Adrenal gland (tissue), 5 donors: ENCODE measurements around the gene CAMK2A.

Experiments
- CTCF ChIP-seq, 6 experiments: fragments of 450-650 bp in 4 of 6; fragments of 200-600 bp in 2 of 6; sonication (generic) in 1 of 6; IDR thresholded peaks; 1 replicate in 5 of 6; 2 replicates in 1 of 6; pipeline versions ENCODE4 v1.5.1 to v1.8.0; 2016 to 2021; ENCODE audit warnings: antibody characterized with exemption in 6 of 6, mild to moderate bottlenecking in 2 of 6, moderate library complexity in 1 of 6
- POLR2A ChIP-seq, 2 donors: fragments of 450-650 bp; IDR thresholded peaks; one replicate each; pipeline ENCODE4 v1.6.1; 2017; ENCODE audit warnings: antibody characterized with exemption in 2 of 2, mild to moderate bottlenecking in 2 of 2, moderate library complexity in 1 of 2
- donor health status: DM: no; HTN: no; CAD: no.

GRCh38 chr5:150310246-150310645 lies 20.7 kb upstream of the CAMK2A start:
- TF ChIP-seq CTCF (IDR thresholded peaks at IDR 0.05): no peak
- no peak for TF ChIP-seq POLR2A (IDR thresholded peaks at IDR 0.05)
